ENCODE data around the gene TPCN2.

GRCh38 chr11:69051381-69052342, 2.9 kb downstream of the TPCN2 start:
- TF ChIP-seq TCF4 (CRISPR knock-in tag; IDR thresholded peaks at IDR 0.05; ENCODE audit: borderline replicate concordance), result no peak
- no peak for TF ChIP-seq PPARA (CRISPR knock-in tag; IDR thresholded peaks at IDR 0.05; ENCODE audit: borderline replicate concordance)
- TF ChIP-seq TSHZ2 (CRISPR knock-in tag; IDR thresholded peaks at IDR 0.05), result no peak
- TF ChIP-seq ZFP30 (CRISPR knock-in tag; IDR thresholded peaks at IDR 0.05), result no peak
- TF ChIP-seq PATZ1 (CRISPR knock-in tag; IDR thresholded peaks at IDR 0.05; ENCODE audit: borderline replicate concordance), result no peak
